Spleen (tissue), 3 donors: Measurements from ENCODE around the gene C11orf54.

Experiments used
- POLR2A ChIP-seq, 3 donors: fragments of 450-650 bp; IDR thresholded peaks; one replicate each; pipeline ENCODE4 v1.5.1; 2017; ENCODE audit warnings: antibody characterized with exemption in 3 of 3, mild to moderate bottlenecking in 1 of 3
- POLR2AphosphoS5 ChIP-seq, 3 donors: sonication (generic); formaldehyde crosslinking; IDR thresholded peaks; one replicate each; pipeline ENCODE4 v1.5.1; 2017; ENCODE audit warnings: antibody characterized with exemption in 3 of 3

- TF ChIP-seq POLR2A (IDR thresholded peaks at IDR 0.05) (no peak), POLR2AphosphoS5 (IDR thresholded peaks at IDR 0.05) (no peak)
Measured at GRCh38 chr11:93766504-93766903, 25.0 kb downstream of the C11orf54 start.
